H1 (cell line): Measurements from ENCODE around the gene PPP1R12B. TPM values are rescaled to one million over a fixed set of nuclear protein-coding genes. Genes with fewer than 3 reads are reported as not detected.

Source experiments
- CHD7 ChIP-seq: fragments of 300-600 bp; sonication (generic); IDR thresholded peaks from 2 replicates; pipeline ENCODE4 v1.7.1; 2012; ENCODE audit warnings: low read length, moderate library complexity, mild to moderate bottlenecking, inconsistent platforms; ENCODE audit not compliant: insufficient replicate concordance
- polyA plus RNA-seq, 7 experiments: library from polyadenylated mRNA; depleted of rRNA in 3 of 7; stranded (reverse) in 5 of 7; unstranded in 2 of 7; fragments of >200 nt in 5 of 7; fragments of 200-250 nt in 2 of 7; gene quantifications; 1 replicate in 5 of 7; 2 replicates in 1 of 7; 4 replicates in 1 of 7; pipeline versions ENCODE4 v1.2.1 to v1.2.3, GENCODE V29; 2011 to 2013; ENCODE audit warnings: missing spikeins in 2 of 7, mixed read lengths in 2 of 7
- total RNA-seq: library from RNA; stranded (reverse); fragmentation: NEBNext Ultra II Directional; extraction: Animal tissue kit (Norgen Biotek cat#: 25700); gene quantifications from 2 replicates; pipeline ENCODE4 v1.2.1, GENCODE V29; 2021

The PPP1R12B gene
- total and polyA plus RNA-seq, 2 of the 8 experiments (the other 6 are each of a cell fraction or from before 2014, with no cell fraction given): 7.9 to 18.7 TPM

DNA sequence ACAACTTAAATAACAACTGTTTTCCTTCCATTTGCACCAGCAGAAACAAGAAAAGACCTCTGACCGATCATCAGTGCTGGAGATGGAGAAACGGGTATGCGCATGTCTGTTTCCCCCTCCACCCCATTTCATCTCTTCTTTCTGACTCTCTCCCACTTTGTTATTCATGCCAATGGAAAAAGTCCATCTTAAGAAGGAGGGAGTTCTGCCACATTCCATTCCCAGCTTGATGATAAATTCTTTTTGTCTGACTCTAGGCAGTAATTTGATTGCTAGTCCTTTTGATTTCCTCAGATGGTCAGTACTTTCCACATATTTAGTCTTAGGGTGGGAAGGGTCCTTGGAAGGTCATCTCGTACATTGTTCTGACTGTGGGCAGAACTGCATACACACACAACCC lies 219.2 kb downstream of the PPP1R12B start (continued):
- no peak for TF ChIP-seq CHD7
